ENCODE measurements around the gene DBT.

DNA sequence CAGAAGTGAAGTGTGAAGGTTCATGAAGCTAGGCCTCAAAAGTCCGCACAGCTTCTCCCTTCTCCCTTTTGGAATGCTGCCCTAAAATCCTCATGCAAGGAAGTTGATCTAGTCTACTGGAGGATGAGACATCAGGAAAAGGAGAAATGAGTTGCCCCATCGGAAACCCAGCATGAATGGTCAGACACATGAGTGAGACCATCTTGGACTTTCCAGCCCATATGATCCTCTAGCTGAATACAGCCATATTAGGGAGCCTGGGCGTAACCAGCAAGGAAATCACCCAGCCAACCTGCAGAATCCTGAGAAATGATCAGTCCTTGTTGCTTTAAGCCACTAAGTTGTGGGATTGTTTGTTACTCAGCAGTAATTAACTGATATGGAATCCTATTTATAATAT, 12.5 kb downstream of the DBT start:
- TF ChIP-seq, protein P1, sequence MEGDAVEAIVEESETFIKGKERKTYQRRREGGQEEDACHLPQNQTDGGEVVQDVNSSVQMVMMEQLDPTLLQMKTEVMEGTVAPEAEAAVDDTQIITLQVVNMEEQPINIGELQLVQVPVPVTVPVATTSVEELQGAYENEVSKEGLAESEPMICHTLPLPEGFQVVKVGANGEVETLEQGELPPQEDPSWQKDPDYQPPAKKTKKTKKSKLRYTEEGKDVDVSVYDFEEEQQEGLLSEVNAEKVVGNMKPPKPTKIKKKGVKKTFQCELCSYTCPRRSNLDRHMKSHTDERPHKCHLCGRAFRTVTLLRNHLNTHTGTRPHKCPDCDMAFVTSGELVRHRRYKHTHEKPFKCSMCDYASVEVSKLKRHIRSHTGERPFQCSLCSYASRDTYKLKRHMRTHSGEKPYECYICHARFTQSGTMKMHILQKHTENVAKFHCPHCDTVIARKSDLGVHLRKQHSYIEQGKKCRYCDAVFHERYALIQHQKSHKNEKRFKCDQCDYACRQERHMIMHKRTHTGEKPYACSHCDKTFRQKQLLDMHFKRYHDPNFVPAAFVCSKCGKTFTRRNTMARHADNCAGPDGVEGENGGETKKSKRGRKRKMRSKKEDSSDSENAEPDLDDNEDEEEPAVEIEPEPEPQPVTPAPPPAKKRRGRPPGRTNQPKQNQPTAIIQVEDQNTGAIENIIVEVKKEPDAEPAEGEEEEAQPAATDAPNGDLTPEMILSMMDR (conservative IDR thresholded peaks at IDR 0.05; ENCODE audit: low read length), result no peak
- TF ChIP-seq EZH2phosphoT487 (IDR thresholded peaks at IDR 0.05; ENCODE audit: borderline replicate concordance, low read depth, low read length), result no peak

All from OCI-LY7 (cell line).